Putamen (tissue), 1 donor: ENCODE measurements around the gene PRX.
"Not testable (repeated sequence)": the region's sequence is repeated elsewhere in the genome, so short reads cannot be mapped to it uniquely, and the experiment has no call there.

ENCODE experiments used
- DNase-seq: peaks from one replicate; pipeline ENCODE4 v3.0.0-alpha.2; 2016; ENCODE audit warnings: low spot score

Gene PRX, protein sequence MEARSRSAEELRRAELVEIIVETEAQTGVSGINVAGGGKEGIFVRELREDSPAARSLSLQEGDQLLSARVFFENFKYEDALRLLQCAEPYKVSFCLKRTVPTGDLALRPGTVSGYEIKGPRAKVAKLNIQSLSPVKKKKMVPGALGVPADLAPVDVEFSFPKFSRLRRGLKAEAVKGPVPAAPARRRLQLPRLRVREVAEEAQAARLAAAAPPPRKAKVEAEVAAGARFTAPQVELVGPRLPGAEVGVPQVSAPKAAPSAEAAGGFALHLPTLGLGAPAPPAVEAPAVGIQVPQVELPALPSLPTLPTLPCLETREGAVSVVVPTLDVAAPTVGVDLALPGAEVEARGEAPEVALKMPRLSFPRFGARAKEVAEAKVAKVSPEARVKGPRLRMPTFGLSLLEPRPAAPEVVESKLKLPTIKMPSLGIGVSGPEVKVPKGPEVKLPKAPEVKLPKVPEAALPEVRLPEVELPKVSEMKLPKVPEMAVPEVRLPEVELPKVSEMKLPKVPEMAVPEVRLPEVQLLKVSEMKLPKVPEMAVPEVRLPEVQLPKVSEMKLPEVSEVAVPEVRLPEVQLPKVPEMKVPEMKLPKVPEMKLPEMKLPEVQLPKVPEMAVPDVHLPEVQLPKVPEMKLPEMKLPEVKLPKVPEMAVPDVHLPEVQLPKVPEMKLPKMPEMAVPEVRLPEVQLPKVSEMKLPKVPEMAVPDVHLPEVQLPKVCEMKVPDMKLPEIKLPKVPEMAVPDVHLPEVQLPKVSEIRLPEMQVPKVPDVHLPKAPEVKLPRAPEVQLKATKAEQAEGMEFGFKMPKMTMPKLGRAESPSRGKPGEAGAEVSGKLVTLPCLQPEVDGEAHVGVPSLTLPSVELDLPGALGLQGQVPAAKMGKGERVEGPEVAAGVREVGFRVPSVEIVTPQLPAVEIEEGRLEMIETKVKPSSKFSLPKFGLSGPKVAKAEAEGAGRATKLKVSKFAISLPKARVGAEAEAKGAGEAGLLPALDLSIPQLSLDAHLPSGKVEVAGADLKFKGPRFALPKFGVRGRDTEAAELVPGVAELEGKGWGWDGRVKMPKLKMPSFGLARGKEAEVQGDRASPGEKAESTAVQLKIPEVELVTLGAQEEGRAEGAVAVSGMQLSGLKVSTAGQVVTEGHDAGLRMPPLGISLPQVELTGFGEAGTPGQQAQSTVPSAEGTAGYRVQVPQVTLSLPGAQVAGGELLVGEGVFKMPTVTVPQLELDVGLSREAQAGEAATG (N-terminal part only)

DNA sequence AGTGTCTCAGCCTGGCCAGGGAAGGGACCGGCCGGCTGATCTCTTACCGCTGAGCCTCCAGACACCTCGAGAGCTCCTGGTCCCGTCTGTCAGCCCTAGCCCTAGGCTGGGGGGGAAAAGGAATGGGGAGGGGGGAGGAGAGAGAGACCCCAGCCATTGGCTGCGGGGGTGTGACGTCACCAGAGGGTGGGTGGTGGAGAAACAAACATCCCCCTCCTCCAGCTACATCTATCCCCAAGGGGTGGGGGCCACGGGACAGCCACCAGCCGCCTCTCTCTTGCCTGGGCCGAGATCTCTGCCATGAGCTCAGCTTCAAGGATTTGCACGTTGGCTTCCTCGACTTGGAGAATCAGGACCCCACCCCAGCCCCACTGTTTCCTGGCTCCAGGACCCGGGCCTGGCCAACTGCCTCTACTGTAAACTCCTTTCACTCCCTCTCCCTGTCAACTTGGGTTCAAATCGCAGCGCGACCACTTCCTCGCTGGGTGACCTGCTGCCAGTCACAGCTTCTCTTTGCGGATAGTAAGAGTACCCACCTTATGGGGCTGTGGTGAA, at the start of gene PRX:
Gene PRX, minus strand, starts transcription at position 88 of the 555 bp plus-strand sequence. CDS start 5,446 bp downstream, outside the sequence.
- DNase-seq, result no peak

DNA sequence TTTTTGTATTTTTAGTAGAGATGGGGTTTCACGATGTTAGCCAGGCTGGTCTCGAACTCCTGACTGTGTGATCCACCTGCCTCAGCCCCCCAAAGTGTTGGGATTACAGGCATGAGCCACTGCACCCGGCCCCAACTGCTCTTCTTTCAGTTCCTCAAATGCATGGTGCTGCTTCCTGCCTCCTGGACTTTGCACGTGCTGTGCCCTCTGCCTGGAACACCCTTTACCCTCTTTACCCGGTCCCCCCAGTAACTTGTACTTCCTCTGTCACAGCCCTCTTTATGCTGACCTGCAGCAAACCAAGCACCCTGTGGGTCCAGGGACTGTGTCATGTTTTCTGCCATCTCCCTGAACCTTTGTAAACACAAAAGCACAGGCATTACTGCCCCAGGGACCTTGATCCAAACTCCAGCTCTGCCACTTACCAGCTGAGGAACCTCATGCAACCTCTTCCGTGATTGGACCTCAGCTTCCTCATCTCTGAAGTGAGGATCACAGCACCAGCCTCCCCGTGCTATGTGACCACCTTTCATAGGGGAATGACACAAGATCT, 48.6 kb upstream of the PRX start:
- DNase-seq, result no peak

DNA sequence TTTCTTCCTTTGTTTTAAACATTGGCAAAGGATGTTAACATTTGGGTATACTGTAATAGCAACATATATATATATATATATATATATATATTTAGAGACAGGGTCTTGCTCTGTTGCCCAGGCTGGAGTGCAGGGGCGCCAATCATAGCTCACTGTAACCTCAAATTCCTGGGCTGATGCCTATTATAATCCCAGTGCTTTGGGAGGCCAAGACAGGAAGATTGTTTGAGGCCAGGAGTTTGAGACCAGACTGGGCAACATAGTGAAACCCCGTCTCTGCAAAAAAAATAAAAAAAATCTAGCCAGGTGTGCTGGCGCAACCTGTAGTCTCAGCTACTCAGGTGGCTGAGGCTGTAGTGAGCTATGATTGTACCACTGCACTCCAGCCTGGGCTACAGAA, 47.0 kb upstream of the PRX start:
- no peak for DNase-seq

DNA sequence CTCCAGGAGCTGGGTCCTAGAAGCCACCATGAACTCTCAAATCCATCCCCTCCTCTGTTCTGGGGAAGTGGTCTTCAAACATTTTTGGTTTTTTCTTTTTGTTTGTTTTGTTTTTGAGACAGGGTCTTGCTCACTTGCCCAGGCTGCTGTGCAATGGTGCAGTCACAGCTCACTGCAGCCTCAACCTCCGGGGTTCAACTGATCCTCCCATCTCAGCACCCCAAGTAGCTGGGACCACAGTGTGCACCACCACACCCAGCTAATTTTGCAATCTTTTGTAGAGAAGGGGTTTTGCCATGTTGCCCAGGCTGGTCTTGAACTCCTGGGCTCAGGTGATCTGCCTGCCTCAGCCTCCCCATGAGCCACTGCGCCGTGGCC, 45.4 kb upstream of the PRX start:
- DNase-seq, result no peak

DNA sequence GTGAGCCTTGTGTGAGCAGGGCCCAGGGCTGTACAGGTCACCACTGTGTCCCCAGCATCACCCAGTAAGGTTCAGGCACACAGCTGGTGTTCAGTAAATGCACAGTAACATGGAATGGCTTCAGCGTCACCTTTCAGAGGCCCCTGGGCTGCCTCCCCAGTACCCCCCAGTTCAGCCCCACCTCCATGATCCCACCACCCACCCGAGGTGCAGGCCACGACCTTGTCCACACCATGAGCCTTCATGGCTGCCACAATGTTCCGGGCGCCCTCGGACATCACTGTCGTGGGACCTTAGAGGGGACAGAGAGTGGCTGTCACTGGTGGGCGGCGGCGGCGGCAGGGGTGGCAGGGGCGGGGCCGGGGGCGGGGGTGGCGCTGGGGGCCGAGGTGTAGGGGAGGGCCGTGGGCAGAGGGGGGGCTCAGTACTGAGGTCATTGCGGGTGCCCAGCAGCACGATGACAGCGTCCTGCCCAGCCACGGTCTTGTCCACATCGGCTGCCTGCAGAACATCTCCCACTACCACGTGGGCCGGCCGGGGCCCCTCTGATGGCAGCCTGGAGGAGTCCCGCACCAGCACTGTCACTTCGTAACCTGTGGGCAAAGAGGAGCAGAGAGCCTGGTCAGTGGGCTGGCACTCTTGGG, 44.9 kb upstream of the PRX start:
- DNase-seq, result no peak

DNA sequence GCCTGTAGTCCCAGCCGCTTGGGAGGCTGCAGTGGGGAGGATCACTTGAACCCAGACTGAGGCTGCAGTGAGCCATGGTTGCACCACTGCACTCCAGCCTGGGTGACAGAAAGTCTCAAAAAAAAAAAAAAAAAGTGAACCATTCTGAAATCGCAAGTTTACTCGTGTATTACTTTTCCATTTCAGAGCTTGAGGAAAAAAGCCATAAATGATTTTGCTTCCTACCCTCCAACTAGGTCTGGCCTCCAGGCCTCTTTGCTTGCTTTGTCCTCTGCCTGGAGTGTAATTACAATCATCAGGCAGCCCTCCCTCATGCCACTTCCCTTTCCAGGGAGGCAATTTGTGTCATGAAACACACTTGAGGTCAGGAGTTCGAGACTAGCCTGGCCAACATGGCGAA, 43.9 kb upstream of the PRX start:
- no peak for DNase-seq

DNA sequence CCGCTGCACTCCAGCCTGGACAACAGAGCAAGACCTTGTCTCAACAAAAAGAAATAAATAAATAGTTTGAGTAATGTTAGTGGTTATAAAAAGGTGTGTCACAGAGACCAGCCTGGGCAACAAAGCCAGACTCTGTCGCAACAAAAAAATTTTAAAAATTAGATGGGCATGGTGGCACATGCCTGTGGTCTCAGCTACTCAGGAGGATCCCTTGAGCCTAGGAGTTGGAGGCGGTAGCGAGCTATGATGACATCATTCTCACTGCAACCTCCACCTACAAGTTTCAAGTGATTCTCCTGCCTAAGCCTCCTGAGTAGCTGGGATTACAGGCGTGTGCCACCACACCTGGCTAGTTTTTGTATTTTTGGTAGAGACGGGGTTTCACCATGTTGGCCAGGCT, 40.8 kb upstream of the PRX start:
- not testable (repeated sequence) for DNase-seq

DNA sequence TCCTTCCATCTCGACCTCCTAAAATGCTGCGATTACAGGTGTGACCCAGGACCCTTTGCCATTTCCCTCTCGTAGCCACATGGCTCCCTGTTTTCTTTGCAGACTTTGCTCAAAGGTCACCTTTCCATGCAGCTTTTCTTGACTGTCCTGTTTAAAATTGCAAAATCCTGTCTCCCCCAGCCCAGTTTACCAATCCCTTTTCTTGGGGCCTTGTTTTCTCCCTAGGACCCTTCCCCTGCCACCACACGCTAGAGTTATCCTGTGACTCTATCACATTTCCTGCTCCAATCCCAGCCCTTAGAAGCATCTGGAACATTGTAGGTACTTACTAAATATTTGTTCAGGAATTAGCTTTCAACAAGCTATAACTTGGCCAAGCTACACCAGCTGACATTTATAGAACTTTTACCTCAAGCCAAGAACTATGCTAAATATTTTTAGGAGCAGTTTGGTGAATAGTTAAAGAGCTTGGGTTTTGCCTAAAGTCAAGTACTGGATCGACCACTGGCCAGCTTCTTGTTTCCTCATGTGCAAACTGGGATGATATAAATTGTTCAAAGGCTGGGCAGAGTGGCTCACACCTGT, 40.1 kb upstream of the PRX start:
- DNase-seq, result no peak

DNA sequence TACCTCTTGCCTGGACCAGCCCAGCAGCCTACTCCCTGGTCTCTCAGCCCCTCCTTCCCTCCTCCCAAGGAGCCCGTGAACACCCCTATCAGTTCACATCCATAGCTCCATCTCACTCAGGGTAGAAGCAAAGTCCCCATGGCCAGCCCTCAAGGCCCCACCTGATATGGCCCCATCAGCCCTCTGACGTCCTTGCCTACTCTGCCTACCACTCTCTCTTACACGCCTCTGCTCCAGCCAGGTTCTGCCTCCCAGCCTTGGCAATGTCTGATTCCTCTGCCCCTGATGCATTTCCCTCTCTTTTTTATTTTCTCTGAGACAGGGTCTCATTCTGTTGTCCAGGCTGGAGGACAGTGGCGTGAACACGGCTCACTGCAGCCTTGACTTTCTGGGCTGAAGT, 38.8 kb upstream of the PRX start:
- no peak for DNase-seq

DNA sequence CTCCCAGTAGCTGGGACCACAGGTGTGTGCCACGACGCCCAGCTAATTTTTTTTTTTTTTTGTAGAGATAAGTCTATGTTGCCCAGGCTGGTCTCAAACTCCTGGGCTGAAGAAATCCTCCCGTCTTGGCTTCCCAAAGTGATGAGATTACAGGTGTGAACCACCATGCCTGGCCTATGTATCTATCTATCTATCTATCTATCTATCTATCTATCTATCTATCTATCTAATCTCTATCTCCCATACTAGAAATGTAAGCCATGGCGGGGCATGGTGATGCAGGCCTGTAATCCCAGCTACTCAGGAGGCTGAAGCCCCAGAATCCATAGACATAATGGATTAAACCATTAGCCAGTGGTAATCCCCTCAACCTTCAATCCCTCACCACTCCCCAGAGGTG, 37.5 kb upstream of the PRX start:
- no peak for DNase-seq

DNA sequence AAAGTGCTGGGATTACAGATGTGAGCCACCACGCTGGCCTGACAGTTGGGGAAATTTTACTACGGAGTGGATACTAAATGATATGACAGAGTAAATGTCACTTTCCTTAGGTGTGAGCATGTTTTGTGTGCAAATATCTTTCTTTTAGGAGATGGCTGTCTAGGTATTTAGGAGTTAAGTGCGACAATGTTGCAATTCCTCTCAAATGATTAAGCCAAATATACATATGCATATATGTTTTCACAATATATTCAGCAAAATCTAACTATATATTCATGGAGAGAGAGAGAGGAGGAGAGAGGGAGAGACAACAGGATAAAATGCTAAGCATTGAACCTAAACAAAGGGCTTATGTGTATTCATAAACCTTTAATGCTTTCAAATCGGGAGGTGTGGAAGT, 36.3 kb upstream of the PRX start:
- DNase-seq, result no peak

DNA sequence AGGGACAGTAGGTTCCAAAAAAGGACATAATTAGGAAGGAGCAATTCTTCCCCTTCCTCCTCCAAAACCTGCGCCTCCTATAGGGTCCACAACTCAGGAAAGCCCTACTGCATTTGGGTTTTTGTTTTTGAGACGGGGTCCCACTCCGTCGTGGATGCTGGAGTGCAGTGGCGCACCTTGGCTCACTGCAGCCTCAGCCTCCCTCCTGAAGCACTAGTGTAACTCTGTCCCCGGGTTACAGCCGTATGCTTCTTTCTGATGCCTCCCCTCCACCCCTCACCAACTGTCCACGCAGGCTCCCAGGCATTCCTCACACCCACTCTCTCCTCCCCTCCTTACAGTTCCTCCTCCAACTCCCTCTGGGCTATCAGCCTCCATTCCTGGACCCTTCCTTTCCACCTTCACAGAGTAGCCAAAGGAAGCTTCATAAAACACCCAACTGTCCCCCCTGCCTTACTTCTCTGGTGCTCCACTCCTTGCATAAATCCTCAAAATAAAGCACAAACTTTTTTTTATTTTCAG, 33.1 kb upstream of the PRX start:
- no peak for DNase-seq

DNA sequence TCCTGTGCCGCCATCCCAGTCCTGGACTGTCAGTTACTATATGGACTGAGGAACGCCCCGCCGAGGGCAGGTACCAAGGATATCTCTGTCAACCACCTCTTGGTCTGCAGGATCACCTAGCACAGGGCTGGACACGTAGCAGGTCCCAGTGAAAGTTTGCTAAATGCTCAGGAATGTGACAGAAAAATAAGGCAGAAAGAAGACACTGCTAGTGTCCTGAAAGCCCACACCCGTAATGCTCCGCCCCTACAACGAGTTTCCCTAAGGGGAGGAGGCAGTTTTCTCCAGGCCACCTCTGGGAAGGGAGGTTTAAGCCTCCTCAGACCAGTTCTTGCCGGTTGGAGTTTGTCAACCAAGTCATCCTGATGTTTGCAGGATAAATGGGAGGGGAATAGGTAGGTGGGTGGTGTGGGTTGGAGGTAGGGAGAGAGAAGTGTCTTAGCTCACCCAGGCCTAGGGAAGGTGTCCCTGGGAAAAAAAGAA, 32.6 kb upstream of the PRX start:
- no peak for DNase-seq

DNA sequence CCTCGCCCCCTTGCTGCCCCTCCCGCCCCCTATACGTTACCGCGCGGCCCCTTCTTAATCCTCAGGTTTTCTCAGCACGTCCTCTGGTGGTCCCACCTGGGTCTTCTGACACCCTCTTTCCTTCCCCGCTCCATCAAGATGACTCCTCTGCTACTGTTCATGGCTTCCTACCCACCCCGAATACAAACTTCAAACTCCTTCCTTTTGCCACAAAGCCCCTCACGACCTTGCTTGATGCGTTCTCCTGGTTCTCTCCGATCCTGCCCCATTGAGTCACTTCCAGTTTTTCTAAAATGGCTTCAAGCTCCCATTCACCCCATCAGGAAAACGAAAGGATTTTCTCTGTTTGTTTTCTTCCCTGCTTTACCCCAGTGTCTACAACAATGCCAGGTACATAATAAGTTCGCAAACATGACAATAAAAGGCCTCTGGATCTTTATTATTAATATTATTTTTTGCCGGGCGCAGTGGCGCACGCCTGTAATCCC, 31.7 kb upstream of the PRX start:
- DNase-seq, result no peak

DNA sequence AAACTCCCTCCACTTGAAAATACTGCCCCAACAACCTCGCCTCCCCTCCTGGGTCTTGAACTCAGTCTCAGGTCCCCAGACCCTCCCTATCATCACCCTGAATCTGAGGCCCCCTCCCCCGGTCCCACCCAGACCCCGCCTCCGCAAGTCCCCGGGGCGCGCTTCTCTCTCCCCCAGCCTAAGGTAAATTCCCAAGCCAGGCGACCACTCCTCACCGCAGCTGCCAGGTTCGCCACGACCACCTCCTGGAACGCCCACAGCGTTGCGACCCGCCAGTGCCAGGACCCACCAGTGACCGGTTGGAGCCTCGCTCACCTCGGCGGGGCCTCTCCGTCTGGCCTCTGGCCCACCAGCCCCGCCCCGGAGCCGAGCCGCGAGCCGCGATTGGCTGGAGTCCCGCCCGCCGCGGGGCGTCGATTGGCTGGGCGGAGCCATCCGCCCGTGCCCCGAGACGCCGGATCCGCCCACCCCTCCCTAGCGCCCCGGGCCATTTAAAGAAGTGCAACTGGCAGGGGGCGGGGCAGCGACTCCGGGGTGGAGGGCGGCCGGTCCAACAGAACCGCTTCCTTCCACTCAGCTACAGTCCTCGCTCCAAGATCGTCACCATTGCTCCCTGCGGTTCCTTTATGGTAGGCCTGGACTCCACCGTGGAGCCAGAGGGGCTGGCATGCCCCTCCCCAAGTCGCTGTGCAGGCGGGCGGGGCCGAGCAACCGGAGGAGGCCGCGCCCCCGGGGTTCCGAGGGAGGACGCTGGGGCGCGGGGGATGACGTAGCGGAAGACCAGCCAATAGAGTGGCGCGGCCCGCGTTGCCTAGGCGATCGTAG, 31.0 kb upstream of the PRX start, which contains the start of gene SERTAD3:
Gene SERTAD3, minus strand, starts transcription at position 336 of the 825 bp plus-strand sequence. CDS start 2,255 bp downstream, outside the sequence.
- peak; percentile 97 for DNase-seq

DNA sequence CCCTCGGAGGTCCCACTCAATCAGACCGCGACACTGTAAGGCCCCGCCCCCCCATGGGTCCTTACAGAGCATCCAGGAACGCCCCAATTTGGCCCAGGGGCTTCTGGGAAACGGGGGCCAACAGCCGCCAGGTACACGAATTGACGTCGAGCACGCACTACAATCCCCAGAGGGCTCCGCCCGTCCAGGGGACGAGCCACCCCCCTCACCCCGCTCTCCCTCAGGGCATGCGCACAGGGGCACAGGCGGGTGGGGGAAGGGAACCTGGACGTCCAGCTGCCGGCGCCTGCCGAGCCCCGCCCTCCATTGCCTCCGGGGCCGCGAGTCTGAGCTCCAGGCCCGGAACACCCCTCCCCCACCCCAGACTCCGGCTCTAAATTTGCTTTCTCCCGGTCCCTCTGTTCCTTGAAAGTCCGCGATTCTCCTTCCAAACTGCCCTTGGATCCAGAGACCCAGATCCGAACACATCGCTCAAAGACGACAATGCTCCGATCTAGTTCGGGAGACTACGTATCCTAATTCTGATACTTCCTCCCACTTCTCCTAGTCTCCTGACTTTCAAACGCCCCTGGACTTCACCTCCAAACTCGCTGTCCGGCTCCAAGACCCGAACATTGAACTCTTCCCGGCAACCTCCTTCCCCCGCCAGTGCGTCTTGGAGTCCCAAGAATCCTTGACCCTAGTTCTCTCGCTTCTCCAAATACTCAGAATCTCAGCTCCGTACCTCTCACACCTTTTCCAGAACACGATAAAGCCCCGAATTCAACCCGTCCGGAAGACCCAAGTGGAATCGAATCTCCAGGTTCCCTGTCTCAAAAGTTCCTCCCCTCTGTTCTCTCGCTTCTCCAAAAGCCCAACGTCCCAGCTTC, 30.2 kb upstream of the PRX start:
- peak; percentile 97 for DNase-seq

DNA sequence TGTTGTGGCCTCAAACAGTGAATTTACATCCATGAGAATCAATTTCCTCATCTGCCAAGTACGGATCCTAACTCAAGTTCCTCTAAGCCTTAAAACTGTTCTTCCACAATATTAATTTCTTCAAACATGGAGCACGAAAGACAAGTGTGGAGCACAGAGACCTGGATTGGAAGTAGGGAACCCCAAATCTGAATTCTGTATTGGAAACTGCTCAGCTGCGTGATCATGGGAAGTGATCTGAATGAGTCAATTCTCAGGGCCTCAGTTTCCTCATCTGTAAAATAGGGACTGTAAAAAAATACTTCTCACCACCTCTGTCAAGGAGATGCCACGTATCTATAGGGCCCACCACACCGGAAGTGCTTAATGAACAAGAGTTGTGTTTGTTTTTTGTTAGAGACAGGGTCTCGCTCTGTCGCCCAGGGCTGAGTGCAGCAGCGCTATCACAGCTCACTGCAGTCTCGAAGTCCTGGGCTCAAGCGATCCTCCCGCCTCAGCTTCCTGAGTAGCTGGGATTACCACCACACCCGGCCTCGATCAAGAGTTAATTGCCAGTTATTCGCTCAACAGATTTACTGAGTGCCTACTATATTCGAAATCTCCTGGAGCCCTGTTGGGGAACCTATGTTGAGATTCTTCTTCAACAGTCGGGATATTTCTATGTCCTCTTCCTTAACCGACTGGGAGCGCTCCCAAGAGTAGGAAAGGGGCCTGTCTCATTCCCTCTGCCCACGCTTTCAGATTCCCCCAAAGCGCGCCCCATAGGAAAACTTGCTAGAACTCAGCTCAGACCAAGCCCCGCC, 29.4 kb upstream of the PRX start:
- DNase-seq, result no peak
